HepG2 (cell line): ENCODE measurements around the gene IGFALS. TPM values are rescaled to one million over a fixed set of nuclear protein-coding genes. Genes with fewer than 3 reads are reported as not detected.

ENCODE experiments used
- ATAC-seq: fragments of 200-7000 bp; cut with Tn5 transposase; 3 replicates; pipeline ENCODE4 v1.9.1; 2020; ENCODE audit warnings: mild to moderate bottlenecking, moderate library complexity
- BruUV-seq: library from RNA; stranded (reverse); fragments of 400-500 nt; replicated peaks from 2 replicates; lab custom pipeline; 2021; lab: Mats Ljungman, UMichigan
- CTCF ChIA-PET: fragments of 300-600 bp; formaldehyde crosslinking; extraction: SDS; loops from one replicate; lab custom pipeline; 2021; ENCODE audit warnings: low total read pairs, inconsistent platforms, low intra/inter-chr PET ratio; lab: Yijun Ruan, JAX
- POLR2A ChIA-PET: fragments of 350-600 bp; sonication (Branson Sonifier 250); formaldehyde crosslinking; loops from one replicate; lab custom pipeline; 2020; ENCODE audit warnings: antibody characterized with exemption, inconsistent platforms; lab: Yijun Ruan, JAX
- DNase-seq: peaks from one replicate; pipeline ENCODE4 v3.0.0-alpha.2; 2015; ENCODE audit warnings: low spot score
- FAIRE-seq: peaks from 3 replicates; lab custom pipeline; 2011; peaks lifted over from hg19 to GRCh38; lab: Jason Lieb, UNC
- H2AFZ ChIP-seq: one replicate; pipeline ENCODE4 v1.6.1; 2011; ENCODE audit warnings: low read length, inconsistent platforms
- H3K27ac ChIP-seq: fragments of 300-600 bp; 3 replicates; pipeline ENCODE4 v1.8.0; 2011; ENCODE audit warnings: mixed run types, mild to moderate bottlenecking, mixed read lengths, low read length, inconsistent platforms; ENCODE audit not compliant: insufficient read depth; ENCODE audit errors: extremely low read length
- H3K27me3 ChIP-seq, 2 experiments: fragments of 200-600 bp in 1 of 2; 2 replicates in 1 of 2; 3 replicates in 1 of 2; pipeline versions ENCODE4 v1.6.0 to v1.8.0; 2011; ENCODE audit warnings: low read length in 2 of 2, mild to moderate bottlenecking in 2 of 2, moderate library complexity in 2 of 2, inconsistent platforms in 1 of 2; ENCODE audit not compliant: insufficient read depth in 2 of 2, control insufficient read depth in 1 of 2
- H3K36me3 ChIP-seq, 2 experiments: fragments of 200-600 bp in 1 of 2; replicated peaks in 1 of 2; 2 replicates in 1 of 2; 3 replicates in 1 of 2; pipeline versions ENCODE4 v1.5.1 to v1.8.0; 2011; ENCODE audit warnings: low read length in 2 of 2, inconsistent platforms in 1 of 2; ENCODE audit not compliant: insufficient read depth in 2 of 2, control insufficient read depth in 1 of 2
- H3K4me1 ChIP-seq: 2 replicates; pipeline ENCODE4 v1.5.1; 2012; ENCODE audit warnings: low read length, inconsistent platforms; ENCODE audit not compliant: insufficient read depth
- H3K4me2 ChIP-seq: 2 replicates; pipeline ENCODE4 v1.6.0; 2011; ENCODE audit warnings: low read depth, low read length, inconsistent platforms
- H3K4me3 ChIP-seq, 3 experiments: fragments of 200-600 bp in 1 of 3; sonication (generic), shearing (Covaris generic) in 1 of 3; replicated peaks in 1 of 3; 2 replicates each; pipeline ENCODE4 v1.5.1; 2011 to 2016; ENCODE audit warnings: low read length in 3 of 3, inconsistent platforms in 2 of 3, low read depth in 2 of 3, mild to moderate bottlenecking in 2 of 3, control low read depth in 1 of 3, mixed read lengths in 1 of 3; ENCODE audit not compliant: insufficient read depth in 1 of 3
- H3K79me2 ChIP-seq: one replicate; pipeline ENCODE4 v1.6.1; 2011; ENCODE audit warnings: low read length, inconsistent platforms; ENCODE audit not compliant: insufficient read depth
- H3K9ac ChIP-seq: 2 replicates; pipeline ENCODE4 v1.6.0; 2011; ENCODE audit warnings: mild to moderate bottlenecking, low read depth, low read length, inconsistent platforms; ENCODE audit not compliant: insufficient read depth
- H3K9me3 ChIP-seq: 2 replicates; pipeline ENCODE4 v1.5.1; 2012; ENCODE audit warnings: mild to moderate bottlenecking, low read length
- H4K20me1 ChIP-seq: 2 replicates; pipeline ENCODE4 v1.6.0; 2011; ENCODE audit warnings: inconsistent platforms, mild to moderate bottlenecking, low read length, moderate library complexity; ENCODE audit not compliant: insufficient read depth
- CENPX ChIP-seq: sonication (generic); formaldehyde crosslinking; IDR thresholded peaks from 2 replicates; pipeline ENCODE4 v1.9.0; 2021; ENCODE audit warnings: mild to moderate bottlenecking, missing genetic modification reagents, moderate library complexity
- FOSL2 ChIP-seq: sonication (generic); formaldehyde crosslinking; IDR thresholded peaks from 2 replicates; pipeline ENCODE4 v1.4.0; 2020; ENCODE audit warnings: missing genetic modification reagents
- HDAC1 ChIP-seq: sonication (generic); formaldehyde crosslinking; IDR thresholded peaks from 2 replicates; pipeline ENCODE4 v1.5.1; 2020; ENCODE audit warnings: mild to moderate bottlenecking, missing genetic modification reagents
- NCOR1 ChIP-seq: fragments of 200-600 bp; sonication (generic); IDR thresholded peaks from 2 replicates; pipeline ENCODE4 v1.7.0; 2017; ENCODE audit warnings: antibody characterized with exemption, low read length, borderline replicate concordance
- REXO4 ChIP-seq: sonication (generic); formaldehyde crosslinking; IDR thresholded peaks from 2 replicates; pipeline ENCODE4 v1.8.0; 2022; ENCODE audit warnings: missing genetic modification reagents, mild to moderate bottlenecking, borderline replicate concordance
- TRIM22 ChIP-seq: fragments of 450-650 bp; IDR thresholded peaks from 2 replicates; pipeline ENCODE4 v1.6.1; 2017
- ZNF17 ChIP-seq: sonication (generic); formaldehyde crosslinking; IDR thresholded peaks from 2 replicates; pipeline ENCODE4 v1.5.0; 2020; ENCODE audit warnings: mild to moderate bottlenecking, missing genetic modification reagents
- ZNF574 ChIP-seq: sonication (generic); formaldehyde crosslinking; IDR thresholded peaks from 2 replicates; pipeline ENCODE4 v1.4.0; 2020; ENCODE audit warnings: missing genetic modification reagents
- ZNF646 ChIP-seq: sonication (generic); formaldehyde crosslinking; IDR thresholded peaks from 2 replicates; pipeline ENCODE4 v1.9.0; 2021; ENCODE audit warnings: mild to moderate bottlenecking, missing genetic modification reagents
- WGBS: methylation state at CpG from one replicate; pipeline ENCODE4 v1.1.6; 2017; ENCODE audit warnings: low lambda C conversion rate; 5-methylcytosine and 5-hydroxymethylcytosine counted together
- in situ Hi-C: cut with HindIII; loops from 2 replicates; pipeline ENCODE4 v1.10.0; 2017; ENCODE audit warnings: low pct_unique_long_range_greater_than_20kb; ENCODE audit not compliant: extremely low pct_ligation_motif_present
- intact Hi-C: fragments of 100-400 bp; cut with micrococcal nuclease; formaldehyde crosslinking; loops from one replicate; pipeline ENCODE4 v1.10.0; 2022; ENCODE audit not compliant: unreplicated experiment
- polyA plus RNA-seq, 8 experiments: library from polyadenylated mRNA; depleted of rRNA in 3 of 8; stranded (reverse) in 7 of 8; unstranded in 1 of 8; fragments of >200 nt; fragmentation: Illumina TruSeq in 4 of 8; extraction: Trizol in 4 of 8; gene quantifications; 2 replicates each; pipeline versions ENCODE4 v1.2.1 to v1.2.3, GENCODE V29; 2011 to 2016; ENCODE audit warnings: low read depth in 4 of 8, missing spikeins in 1 of 8, mixed read lengths in 1 of 8; ENCODE audit not compliant: insufficient read depth in 1 of 8
- total RNA-seq, 5 experiments: library from RNA; depleted of rRNA; stranded (reverse); fragments of >200 nt; fragmentation: Illumina TruSeq; extraction: Trizol; gene quantifications; 2 replicates each; pipeline ENCODE4 v1.2.3, GENCODE V29; 2016; ENCODE audit warnings: low read depth in 1 of 5

IGFALS gene
- total and polyA plus RNA-seq, 2 of the 13 experiments (the other 11 are each of a cell fraction or from before 2014, with no cell fraction given) = 0.34 to 2.4 TPM

- no peak for FAIRE-seq
- H3K79me2 ChIP-seq = peaks cover 30% of the 10 kb centered on the region
- TF ChIP-seq REXO4 (CRISPR knock-in tag) (no peak), CENPX (CRISPR knock-in tag) (no peak), ZNF17 (CRISPR knock-in tag) (no peak), HDAC1 (peak; percentile 85; the same call in 1 of the 2 replicates), TRIM22 (no peak), FOSL2 (CRISPR knock-in tag) (peak; percentile 51; the same call in 1 of the 2 replicates), NCOR1 (no peak), ZNF574 (CRISPR knock-in tag) (peak; percentile 95), ZNF646 (no peak; the same call in 1 of the 2 replicates)
These were observed 20.4 kb downstream of the IGFALS start, which contains the start of gene MRPS34 for GRCh38 chr16:1772908-1773702. Gene MRPS34, minus strand, starts transcription at chr16:1773134. Its CDS starts 15 bp downstream, at chr16:1773119.

More at GRCh38 chr16:1772908-1773702, 20.4 kb downstream of the IGFALS start, which contains the start of gene MRPS34:
- 0% methylated on average over 1 of the region's 108 CpGs for WGBS
- intact Hi-C loops = loop anchor here (5.0 kb wide), 1 partner anchor 39 kb away; no protein-coding TSS in a partner anchor
- no peaks in the 10 kb centered on the region; a peak in 2 of 5 replicates for H3K27me3 ChIP-seq
- POLR2A ChIA-PET = interaction anchor here (0.8 to 1.9 kb wide), 14 partner anchors 10 to 192 kb away, joined by 3 to 38 read pairs (median 4); partner anchors contain the start of genes FAHD1, HAGH, IGFALS and JPT2
- CTCF ChIA-PET = interaction anchor here (1.8 to 2.2 kb wide), 2 partner anchors 40 to 51 kb away, joined by 9 to 11 read pairs; no protein-coding TSS in a partner anchor
- in situ Hi-C loops = no loop called here
- H2AFZ ChIP-seq = no peak within 1 kb of the TSS
- H3K4me3 ChIP-seq = peak within 1 kb of the TSS; percentile 94 to 96 (median 95)
- H3K27ac ChIP-seq = peak within 1 kb of the TSS; percentile 90
- DNase-seq (peak; percentile 78), ATAC-seq (peak; percentile 70)
- H3K4me2 ChIP-seq = peak within 1 kb of the TSS; percentile 91
- H3K9me3 ChIP-seq = no peaks in the 10 kb centered on the region
- peaks cover 6 to 22% of the 10 kb centered on the region in 2 experiments; a peak in 4 of 5 replicates for H3K36me3 ChIP-seq
- BruUV-seq = TSS peak; percentile 48
- H3K9ac ChIP-seq = peak within 1 kb of the TSS; percentile 99
- no peaks in the 10 kb centered on the region for H4K20me1 ChIP-seq
- H3K4me1 ChIP-seq = peaks cover 12% of the 10 kb centered on the region
